CD14-positive monocyte (primary cell): ENCODE results near the gene PRPF19. TPM values are rescaled to one million over a fixed set of nuclear protein-coding genes. Genes with fewer than 3 reads are reported as not detected.

Source experiments
- DNase-seq, 3 donors: peaks; one replicate each; pipeline ENCODE4 v3.0.0-alpha.2; 2011 to 2022
- H2AFZ ChIP-seq: 2 replicates; pipeline ENCODE4 v1.6.0; 2012; ENCODE audit warnings: mild to moderate bottlenecking, low read depth, low read length, inconsistent platforms; ENCODE audit not compliant: insufficient read depth, poor library complexity, severe bottlenecking
- H3K27ac ChIP-seq, 2 donors: 1 replicate in 1 of 2; 2 replicates in 1 of 2; pipeline ENCODE4 v1.5.1; 2012 to 2013; ENCODE audit warnings: low read length in 2 of 2, control low read depth in 1 of 2, inconsistent platforms in 1 of 2, low read depth in 1 of 2, mild to moderate bottlenecking in 1 of 2
- H3K27me3 ChIP-seq, 2 donors: one replicate each; pipeline versions ENCODE4 v1.6.0 to v1.6.1; 2011 to 2013; ENCODE audit warnings: low read length in 2 of 2; ENCODE audit not compliant: control insufficient read depth in 2 of 2, insufficient read depth in 2 of 2
- H3K36me3 ChIP-seq, 2 donors: replicated peaks in 1 of 2; 1 replicate in 1 of 2; 2 replicates in 1 of 2; pipeline versions ENCODE4 v1.5.1 to v1.6.1; 2012 to 2013; ENCODE audit warnings: low read length in 2 of 2, control low read depth in 1 of 2, inconsistent platforms in 1 of 2, mild to moderate bottlenecking in 1 of 2; ENCODE audit not compliant: insufficient read depth in 2 of 2, control insufficient read depth in 1 of 2
- H3K4me1 ChIP-seq, 2 donors: 1 replicate in 1 of 2; 2 replicates in 1 of 2; pipeline versions ENCODE4 v1.5.1 to v1.6.1; 2012 to 2013; ENCODE audit warnings: low read length in 2 of 2, control low read depth in 1 of 2, inconsistent platforms in 1 of 2, mild to moderate bottlenecking in 1 of 2, moderate library complexity in 1 of 2; ENCODE audit not compliant: insufficient read depth in 2 of 2, control insufficient read depth in 1 of 2
- H3K4me2 ChIP-seq: replicated peaks from 2 replicates; pipeline ENCODE3; 2012; ENCODE audit warnings: low read length, moderate library complexity, mild to moderate bottlenecking; ENCODE audit not compliant: poor library complexity, severe bottlenecking; ENCODE audit errors: extremely low read depth
- H3K4me3 ChIP-seq, 3 experiments: fragments of 200-600 bp in 1 of 3; sonication (generic) in 1 of 3; replicated peaks in 1 of 3; 1 replicate in 2 of 3; 2 replicates in 1 of 3; pipeline ENCODE4 v1.5.1; 2011 to 2013; ENCODE audit warnings: low read length in 3 of 3, mild to moderate bottlenecking in 3 of 3, control low read depth in 2 of 3, low read depth in 2 of 3, inconsistent platforms in 1 of 3, moderate library complexity in 1 of 3
- H3K79me2 ChIP-seq: 2 replicates; pipeline ENCODE4 v1.6.0; 2012; ENCODE audit warnings: mild to moderate bottlenecking, control low read depth, inconsistent platforms, low read length, moderate library complexity; ENCODE audit not compliant: insufficient read depth
- H3K9ac ChIP-seq: 2 replicates; pipeline ENCODE4 v1.6.0; 2017; ENCODE audit warnings: low read length, mild to moderate bottlenecking; ENCODE audit not compliant: insufficient read depth, poor library complexity, severe bottlenecking
- H3K9me3 ChIP-seq, 2 donors: replicated peaks in 1 of 2; 1 replicate in 1 of 2; 2 replicates in 1 of 2; pipeline versions ENCODE4 v1.5.1 to v1.6.1; 2012 to 2013; ENCODE audit warnings: low read length in 2 of 2, control low read depth in 1 of 2; ENCODE audit not compliant: control insufficient read depth in 1 of 2, insufficient read depth in 1 of 2
- H4K20me1 ChIP-seq: 2 replicates; pipeline ENCODE4 v1.6.0; 2012; ENCODE audit warnings: mild to moderate bottlenecking, low read length, control low read depth, moderate library complexity; ENCODE audit not compliant: insufficient read depth
- H3K27ac Mint-ChIP-seq, 7 donors: one replicate each; pipeline ENCODE4 v1.8.0; 2020; ENCODE audit warnings: mild to moderate bottlenecking in 7 of 7, mixed read lengths in 7 of 7, moderate library complexity in 6 of 7, inconsistent platforms in 2 of 7
- H3K27me3 Mint-ChIP-seq, 3 donors: one replicate each; pipeline ENCODE4 v1.8.0; 2021 to 2022; ENCODE audit warnings: low read depth in 3 of 3, mild to moderate bottlenecking in 3 of 3, mixed read lengths in 3 of 3, moderate library complexity in 3 of 3, inconsistent platforms in 1 of 3
- H3K36me3 Mint-ChIP-seq, 2 donors: one replicate each; pipeline ENCODE4 v1.8.0; 2020; ENCODE audit warnings: mixed read lengths in 2 of 2, inconsistent platforms in 1 of 2, mild to moderate bottlenecking in 1 of 2
- H3K4me1 Mint-ChIP-seq: one replicate; pipeline ENCODE4 v1.8.0; 2020; ENCODE audit warnings: mild to moderate bottlenecking, mixed read lengths
- H3K4me3 Mint-ChIP-seq, 2 donors: one replicate each; pipeline ENCODE4 v1.8.0; 2020; ENCODE audit warnings: mild to moderate bottlenecking in 2 of 2, mixed read lengths in 2 of 2, moderate library complexity in 1 of 2
- H3K9me3 Mint-ChIP-seq, 7 donors: one replicate each; pipeline ENCODE4 v1.8.0; 2020 to 2022; ENCODE audit warnings: mixed read lengths in 7 of 7, mild to moderate bottlenecking in 6 of 7, moderate library complexity in 6 of 7, inconsistent platforms in 2 of 7
- WGBS: methylation state at CpG from one replicate; pipeline ENCODE4 v1.1.5; 2013; ENCODE audit warnings: missing lambda C conversion rate; ENCODE audit not compliant: insufficient coverage; 5-methylcytosine and 5-hydroxymethylcytosine counted together
- intact Hi-C, 2 donors: fragments of 100-400 bp; cut with micrococcal nuclease; formaldehyde crosslinking; loops; one replicate each; pipeline versions ENCODE4 v1.15.0 to v1.15.1; 2023
- polyA plus RNA-seq, 3 donors: library from polyadenylated mRNA; depleted of rRNA in 1 of 3; unstranded in 2 of 3; stranded (reverse) in 1 of 3; fragments of 300-500 nt in 2 of 3; fragments of >200 nt in 1 of 3; fragmentation: Illumina TruSeq in 2 of 3; gene quantifications; 1 replicate in 2 of 3; 2 replicates in 1 of 3; pipeline ENCODE4 v1.2.3, GENCODE V29; 2012 to 2021
- TF ChIP-seq, protein P1 (sequence below): fragments of 200-600 bp; IDR thresholded peaks from one replicate; pipeline ENCODE4 v1.8.0; 2022; ENCODE audit warnings: antibody characterized with exemption, mild to moderate bottlenecking

The PRPF19 gene
- polyA plus RNA-seq, 3 donors = 7.8 to 33.2 (median 12.2) TPM

DNA sequence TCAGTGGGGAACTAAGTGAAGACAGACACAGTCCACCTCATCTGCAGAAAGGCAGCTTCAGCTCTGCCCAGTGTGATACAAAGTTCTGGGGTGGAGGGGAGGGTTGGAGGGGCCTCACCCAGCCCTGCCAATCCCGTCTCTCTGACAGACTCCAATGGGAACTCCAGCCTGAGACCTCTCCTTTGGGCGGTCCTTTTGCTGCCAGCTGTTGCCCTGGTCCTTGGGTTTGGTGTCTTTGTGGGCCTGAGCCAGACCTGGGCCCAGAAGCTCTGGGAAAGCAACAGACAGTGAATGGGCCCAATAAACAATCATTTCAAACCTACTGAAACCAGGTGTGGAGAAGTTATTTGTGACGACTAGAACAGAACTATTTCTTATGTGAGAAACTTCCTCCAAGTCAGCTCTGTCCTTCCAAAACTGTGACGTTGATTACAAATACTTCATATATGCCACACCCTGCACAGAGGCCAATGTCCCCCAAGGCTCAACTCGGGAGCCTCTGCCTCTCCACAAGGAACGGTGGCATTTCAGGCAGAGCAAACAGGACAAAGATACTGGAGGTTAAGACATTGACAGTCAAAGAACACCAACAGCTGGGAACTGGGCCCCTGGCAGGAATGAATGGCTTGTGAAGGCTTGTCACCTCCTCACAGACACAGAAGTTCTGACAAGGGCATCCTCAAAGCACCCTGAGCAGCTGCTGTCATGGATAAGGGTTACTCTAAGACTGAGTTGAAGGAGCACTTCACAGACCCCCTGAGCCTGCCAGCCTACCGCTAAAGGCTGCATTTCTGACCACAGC, 30.8 kb downstream of the PRPF19 start:
- intact Hi-C loops = no loop called here
- Mint-ChIP-seq H3K9me3 (no peaks in the 10 kb centered on the region), H3K36me3 (peaks cover 20 to 28% of the 10 kb centered on the region in 2 donors), H3K4me3 (no peak overlapping the region), H3K4me1 (peaks cover 12% of the 10 kb centered on the region), H3K27me3 (peaks cover 0 to 2% (median 1%) of the 10 kb centered on the region in 3 donors), H3K27ac (peak overlapping the region in 1 of 7 donors; percentile 77)
- TF ChIP-seq, protein P1, sequence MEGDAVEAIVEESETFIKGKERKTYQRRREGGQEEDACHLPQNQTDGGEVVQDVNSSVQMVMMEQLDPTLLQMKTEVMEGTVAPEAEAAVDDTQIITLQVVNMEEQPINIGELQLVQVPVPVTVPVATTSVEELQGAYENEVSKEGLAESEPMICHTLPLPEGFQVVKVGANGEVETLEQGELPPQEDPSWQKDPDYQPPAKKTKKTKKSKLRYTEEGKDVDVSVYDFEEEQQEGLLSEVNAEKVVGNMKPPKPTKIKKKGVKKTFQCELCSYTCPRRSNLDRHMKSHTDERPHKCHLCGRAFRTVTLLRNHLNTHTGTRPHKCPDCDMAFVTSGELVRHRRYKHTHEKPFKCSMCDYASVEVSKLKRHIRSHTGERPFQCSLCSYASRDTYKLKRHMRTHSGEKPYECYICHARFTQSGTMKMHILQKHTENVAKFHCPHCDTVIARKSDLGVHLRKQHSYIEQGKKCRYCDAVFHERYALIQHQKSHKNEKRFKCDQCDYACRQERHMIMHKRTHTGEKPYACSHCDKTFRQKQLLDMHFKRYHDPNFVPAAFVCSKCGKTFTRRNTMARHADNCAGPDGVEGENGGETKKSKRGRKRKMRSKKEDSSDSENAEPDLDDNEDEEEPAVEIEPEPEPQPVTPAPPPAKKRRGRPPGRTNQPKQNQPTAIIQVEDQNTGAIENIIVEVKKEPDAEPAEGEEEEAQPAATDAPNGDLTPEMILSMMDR = no peak
- peaks cover 14 to 29% of the 10 kb centered on the region in 2 donors for H3K36me3 ChIP-seq
- H3K4me2 ChIP-seq = no peak overlapping the region
- H3K9ac ChIP-seq = no peak overlapping the region
- DNase-seq = no peak
- no peak overlapping the region for H3K4me3 ChIP-seq
- WGBS = 100% methylated on average over 1 of the region's 7 CpGs
- no peaks in the 10 kb centered on the region for H3K79me2 ChIP-seq
- no peaks in the 10 kb centered on the region for H3K9me3 ChIP-seq
- H3K27me3 ChIP-seq = no peaks in the 10 kb centered on the region
- no peak overlapping the region for H3K27ac ChIP-seq
- H3K4me1 ChIP-seq = peaks cover 11 to 15% of the 10 kb centered on the region in 2 donors
- no peak overlapping the region for H2AFZ ChIP-seq
- no peaks in the 10 kb centered on the region for H4K20me1 ChIP-seq

DNA sequence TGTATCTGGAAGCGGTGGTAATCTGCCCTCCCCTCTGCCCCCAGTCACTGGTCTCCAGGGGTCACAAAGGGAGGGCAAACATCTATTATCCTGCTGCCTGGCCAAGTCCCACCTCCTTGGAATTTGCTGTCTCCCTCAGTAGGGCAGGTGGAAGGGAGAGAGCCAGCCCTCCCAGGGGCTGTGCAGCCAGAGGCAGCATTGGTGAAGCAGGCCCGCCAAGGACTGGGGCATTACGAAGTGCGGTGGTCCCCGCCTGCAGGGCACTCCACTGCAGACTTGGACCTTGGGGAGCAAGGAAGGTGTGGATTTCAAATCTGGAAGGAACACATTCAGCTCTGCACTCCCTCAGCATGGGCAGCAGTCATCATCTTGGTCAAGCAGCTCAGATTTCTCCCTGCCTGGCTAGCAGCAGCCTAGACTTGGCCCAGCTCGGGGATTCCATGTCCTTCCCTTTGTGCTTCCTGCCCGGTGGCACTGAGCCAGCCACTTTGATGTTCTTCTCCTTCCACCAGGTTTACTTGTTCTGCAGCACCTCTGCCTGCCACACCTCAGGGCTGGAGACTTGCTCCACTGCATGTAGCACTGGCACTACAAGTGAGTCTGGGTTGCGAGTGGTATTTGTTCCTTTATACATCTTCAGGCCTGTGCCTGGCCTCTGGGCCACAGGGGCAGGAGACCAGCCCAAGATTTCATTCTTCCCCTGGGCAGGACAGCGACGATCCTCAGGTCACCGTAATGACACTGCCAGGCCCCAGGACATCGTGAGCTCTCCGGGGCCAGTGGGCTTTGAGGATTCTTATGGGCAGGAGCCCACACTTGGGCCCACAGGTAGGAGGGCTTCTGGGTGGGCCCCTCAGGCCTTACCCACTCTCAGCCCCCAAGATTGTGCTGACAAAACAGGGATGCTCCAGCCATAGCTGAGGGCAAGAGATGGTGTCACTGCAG, 31.7 kb downstream of the PRPF19 start:
- Mint-ChIP-seq H3K4me1 (peaks cover 12% of the 10 kb centered on the region), H3K9me3 (no peaks in the 10 kb centered on the region), H3K27ac (peak overlapping the region in 1 of 7 donors; percentile 48), H3K36me3 (peaks cover 13 to 21% of the 10 kb centered on the region in 2 donors), H3K27me3 (peaks cover 0 to 2% (median 1%) of the 10 kb centered on the region in 3 donors), H3K4me3 (no peak overlapping the region)
- H3K79me2 ChIP-seq = no peaks in the 10 kb centered on the region
- no peaks in the 10 kb centered on the region for H4K20me1 ChIP-seq
- H3K36me3 ChIP-seq = peaks cover 8 to 20% of the 10 kb centered on the region in 2 donors
- no peaks in the 10 kb centered on the region for H3K9me3 ChIP-seq
- H3K27me3 ChIP-seq = no peaks in the 10 kb centered on the region
- H3K4me1 ChIP-seq = peaks cover 11 to 15% of the 10 kb centered on the region in 2 donors
- H3K27ac ChIP-seq = no peak overlapping the region
- H2AFZ ChIP-seq = no peak overlapping the region
- H3K4me3 ChIP-seq = no peak overlapping the region
- TF ChIP-seq, protein P1 = no peak
- 93% methylated on average over 11 of the region's 13 CpGs for WGBS
- no peak for DNase-seq
- no peak overlapping the region for H3K9ac ChIP-seq
- intact Hi-C loops = no loop called here
- H3K4me2 ChIP-seq = no peak overlapping the region
